ENCODE data around the gene AOX1.
"Not testable (repeated sequence)": the region's sequence is repeated elsewhere in the genome, so short reads cannot be mapped to it uniquely, and the experiment has no call there.

The AOX1 gene

GRCh38 chr2:200631287-200631686 lies 45.5 kb downstream of the AOX1 start:
- no peak for DNase-seq

GRCh38 chr2:200634231-200634964 lies 48.6 kb downstream of the AOX1 start:
- no peak for DNase-seq

- DNase-seq = no peak
Observed at GRCh38 chr2:200635251-200635650, 49.4 kb downstream of the AOX1 start.

DNA sequence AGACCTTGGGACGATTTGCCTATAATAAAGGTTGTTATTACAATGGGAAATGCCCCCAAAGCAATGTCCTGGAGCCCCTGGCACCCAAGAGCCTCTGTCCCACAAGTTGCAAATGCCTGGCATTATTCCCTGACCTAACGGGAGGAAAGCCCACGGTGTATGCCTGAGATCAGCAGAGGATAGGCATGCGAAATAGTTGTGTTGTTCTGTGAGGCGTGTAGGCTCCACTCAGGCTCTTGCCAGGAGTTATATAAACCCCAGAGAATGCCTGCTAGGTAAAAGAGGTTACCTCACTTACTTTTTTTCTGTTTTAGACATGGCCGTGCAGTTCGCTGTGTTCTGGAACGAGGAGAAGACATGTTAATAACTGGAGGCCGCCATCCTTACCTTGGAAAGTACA lies 52.1 kb downstream of the AOX1 start:
- no peak for DNase-seq

DNA sequence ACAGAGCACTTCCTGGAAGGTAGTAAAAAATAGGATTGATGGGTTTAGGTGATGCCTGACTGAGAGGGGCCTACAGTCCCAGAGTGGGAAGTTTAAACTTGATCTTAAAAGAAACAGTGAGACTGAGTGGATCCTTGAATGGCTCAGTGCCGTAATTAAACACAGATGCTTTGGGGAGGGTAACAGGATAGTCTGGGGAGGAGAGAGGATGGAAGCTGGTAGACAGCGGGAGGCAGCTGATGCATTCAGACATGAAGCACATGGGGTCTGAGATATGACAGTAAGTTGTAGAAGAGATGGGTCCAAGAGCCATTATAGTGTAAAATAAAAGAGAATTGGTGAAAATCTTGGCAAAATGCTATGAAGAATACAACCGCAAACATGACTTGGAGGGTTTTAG lies 54.4 kb downstream of the AOX1 start:
- DNase-seq = no peak

DNA sequence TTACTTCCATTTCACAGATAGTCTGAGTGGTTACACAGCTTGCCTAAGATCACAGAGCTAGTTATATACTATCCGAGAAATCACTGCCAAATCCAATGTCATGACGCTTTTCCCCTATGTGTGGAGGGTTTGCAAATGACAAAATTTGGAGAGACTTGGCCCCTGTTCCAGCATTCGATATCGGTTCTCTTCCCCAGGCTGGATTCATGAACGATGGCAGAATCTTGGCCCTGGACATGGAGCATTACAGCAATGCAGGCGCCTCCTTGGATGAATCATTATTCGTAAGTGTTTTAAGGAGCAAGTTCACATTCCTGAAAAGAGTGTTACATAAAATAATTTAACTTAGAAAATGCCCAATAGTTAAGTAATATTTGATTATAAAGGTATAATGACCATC lies 55.1 kb downstream of the AOX1 start:
- DNase-seq = no peak

DNA sequence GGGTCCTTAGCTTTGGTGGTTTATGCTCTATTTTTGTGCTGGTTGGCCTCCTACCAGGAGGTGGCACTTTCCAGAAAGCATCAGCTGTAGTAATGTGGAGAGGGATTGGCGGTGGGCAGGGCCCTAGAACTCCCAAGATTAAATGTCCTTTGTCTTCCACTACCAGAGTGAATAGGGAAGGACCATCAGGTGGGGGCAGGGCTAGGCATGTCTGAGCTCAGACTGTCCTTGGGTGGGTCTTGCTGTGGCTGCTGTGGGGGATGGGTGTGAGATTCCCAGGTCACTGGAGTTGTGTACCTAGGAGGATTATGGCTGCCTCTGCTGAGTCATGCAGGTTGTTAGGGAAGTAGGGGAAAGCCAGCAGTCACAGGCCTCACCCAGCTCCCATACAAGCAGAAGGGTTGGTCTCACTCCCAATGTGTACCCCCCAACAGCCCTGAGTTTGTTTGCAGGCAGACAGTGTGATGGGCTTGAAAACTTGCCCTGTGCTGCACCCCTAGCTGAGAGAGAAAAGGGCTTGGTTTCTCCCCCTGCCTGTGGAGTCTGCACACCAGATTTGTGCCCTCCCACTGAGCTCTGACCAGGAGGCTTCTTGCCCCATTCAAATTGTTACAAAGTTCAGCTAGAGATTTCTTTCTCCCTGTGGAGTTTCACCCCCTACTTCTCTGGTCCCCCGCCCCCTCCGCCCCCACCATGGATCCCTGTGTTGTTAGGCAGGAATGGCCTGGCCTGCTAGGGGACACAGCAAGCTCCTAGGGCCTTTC lies 62.9 kb downstream of the AOX1 start:
- not testable (repeated sequence) for DNase-seq

DNA sequence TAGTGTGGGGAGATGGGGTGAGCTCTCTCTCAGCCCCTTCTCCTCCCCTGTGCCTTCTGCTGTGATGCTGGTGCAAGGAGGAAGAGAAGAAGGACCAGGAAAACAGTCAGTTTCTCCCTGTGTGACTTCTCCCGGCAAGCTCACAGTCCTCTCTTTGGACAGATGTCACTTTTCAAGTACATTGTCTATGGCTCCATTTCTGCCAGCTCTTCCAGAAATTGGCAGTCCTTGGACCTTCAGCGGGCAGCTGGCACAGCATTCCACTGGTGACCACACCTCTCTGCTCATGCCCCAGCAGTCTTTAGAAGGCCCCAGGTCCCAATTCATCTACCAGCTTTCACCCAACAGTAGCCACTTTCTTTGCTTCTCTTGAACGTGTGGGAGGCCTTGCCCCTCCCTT lies 63.9 kb downstream of the AOX1 start:
- DNase-seq = no peak

GRCh38 chr2:200650195-200650594 lies 64.4 kb downstream of the AOX1 start:
- DNase-seq = no peak

- no peak for DNase-seq
Observed at GRCh38 chr2:200652158-200652557, 66.3 kb downstream of the AOX1 start.

GRCh38 chr2:200653021-200653420 lies 67.2 kb downstream of the AOX1 start:
- DNase-seq = no peak

DNA sequence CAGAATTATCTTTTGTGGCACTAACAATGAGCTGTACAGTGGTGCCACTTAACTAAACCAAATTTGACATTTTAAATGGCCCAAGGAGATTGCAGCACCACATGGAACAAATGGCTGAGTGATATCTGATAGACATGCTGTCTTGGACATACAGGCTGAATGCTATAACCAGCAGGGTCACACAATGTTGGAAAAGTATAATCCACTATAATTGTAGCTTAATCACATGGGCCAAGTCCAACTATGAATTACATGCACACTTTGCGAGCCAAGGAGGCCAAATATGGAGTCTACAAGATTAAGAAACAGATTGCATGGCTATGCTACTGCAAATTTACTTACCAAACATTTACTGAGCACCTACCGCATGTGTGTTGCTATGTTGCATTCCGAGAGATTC lies 69.0 kb downstream of the AOX1 start:
- DNase-seq = no peak

DNA sequence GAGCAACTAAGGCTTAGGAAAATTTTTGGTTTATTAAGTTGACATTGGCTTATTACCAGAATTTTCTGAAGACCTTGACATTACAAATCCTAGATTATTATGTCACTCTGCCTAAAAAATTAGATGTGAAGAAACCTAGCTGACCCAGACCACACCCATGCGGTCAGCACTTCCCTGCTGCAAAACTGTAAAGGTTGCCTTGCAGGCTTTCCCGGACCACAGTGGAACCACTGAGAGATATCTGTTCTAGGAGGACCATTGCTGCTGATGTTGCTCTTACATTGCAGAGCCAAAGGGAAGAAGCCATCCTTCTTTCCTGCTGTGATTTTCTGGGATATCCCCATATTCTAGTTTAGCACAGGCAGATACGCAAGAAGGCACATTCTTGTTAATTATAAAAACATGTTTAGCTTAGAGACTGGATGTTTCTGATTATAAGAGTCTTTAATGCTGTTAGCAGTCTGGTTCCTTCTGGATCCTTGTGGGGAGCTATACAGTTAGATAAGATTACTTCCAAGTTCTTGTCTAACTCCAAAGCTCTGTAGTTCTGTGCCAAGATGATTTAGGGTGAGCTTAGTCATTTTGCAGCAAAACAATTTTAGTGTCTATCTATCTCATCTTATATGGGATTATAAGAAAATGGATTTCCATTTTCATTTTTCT lies 70.2 kb downstream of the AOX1 start:
- DNase-seq = no peak

- no peak for DNase-seq
Observed at GRCh38 chr2:200658278-200658864, 72.6 kb downstream of the AOX1 start.

DNA sequence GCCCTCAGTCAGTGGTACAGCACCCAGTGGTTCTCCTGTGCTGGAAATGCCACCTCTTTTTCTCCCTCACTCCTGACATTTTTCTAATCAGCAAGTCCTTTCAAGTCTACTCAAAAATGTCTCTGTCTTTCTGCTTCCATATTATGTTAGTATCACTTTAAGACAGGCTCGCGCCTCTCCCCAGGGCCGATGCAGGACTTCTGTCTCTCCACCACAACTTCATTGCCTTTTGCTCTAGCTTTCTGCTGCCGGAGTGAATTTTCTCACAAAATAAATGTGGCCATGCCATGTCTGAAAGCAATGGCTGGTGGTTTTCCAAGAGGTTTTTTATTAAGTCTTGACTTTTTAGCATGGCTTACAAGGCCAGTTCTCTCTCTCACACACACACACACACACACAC lies 73.6 kb downstream of the AOX1 start:
- no peak for DNase-seq

- DNase-seq = no peak
Observed at GRCh38 chr2:200661477-200661876, 75.7 kb downstream of the AOX1 start.

GRCh38 chr2:200662727-200663126 lies 76.9 kb downstream of the AOX1 start:
- DNase-seq = no peak

- DNase-seq = no peak
Observed at GRCh38 chr2:200664770-200665494, 79.1 kb downstream of the AOX1 start.

GRCh38 chr2:200665626-200666453 lies 80.0 kb downstream of the AOX1 start:
- DNase-seq = no peak

DNA sequence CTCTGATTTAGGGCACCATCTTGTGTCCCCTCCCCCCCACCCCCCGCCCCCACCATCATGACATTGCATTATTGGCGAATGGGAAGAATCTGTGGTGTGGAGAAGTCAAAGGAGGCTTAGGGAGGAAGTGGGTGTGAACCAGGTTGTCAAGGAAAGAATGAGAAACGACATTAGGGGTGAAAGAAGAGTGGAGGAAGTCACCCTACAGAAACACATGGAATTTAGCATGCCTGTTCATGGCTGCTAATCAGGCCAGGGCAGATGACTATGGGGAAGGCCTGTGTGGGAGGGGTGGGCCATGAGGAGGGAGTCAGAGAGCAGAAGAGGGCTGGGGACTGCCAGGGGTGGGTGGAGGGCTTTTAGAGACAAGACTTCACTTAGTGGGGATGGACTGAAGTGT lies 81.6 kb downstream of the AOX1 start:
- no peak for DNase-seq

DNA sequence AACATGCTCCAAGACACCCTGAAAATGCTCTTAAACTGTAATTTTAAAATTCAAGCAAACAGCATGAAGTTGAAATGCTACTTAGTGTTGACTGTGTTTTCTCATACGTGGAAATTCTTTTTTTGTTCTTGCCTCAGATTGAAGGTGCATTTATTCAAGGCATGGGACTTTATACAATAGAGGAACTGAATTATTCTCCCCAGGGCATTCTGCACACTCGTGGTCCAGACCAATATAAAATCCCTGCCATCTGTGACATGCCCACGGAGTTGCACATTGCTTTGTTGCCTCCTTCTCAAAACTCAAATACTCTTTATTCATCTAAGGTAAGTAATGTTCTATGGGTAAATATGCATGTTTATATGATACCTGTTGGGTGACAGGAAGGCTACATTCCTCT lies 82.7 kb downstream of the AOX1 start:
- DNase-seq = no peak

DNA sequence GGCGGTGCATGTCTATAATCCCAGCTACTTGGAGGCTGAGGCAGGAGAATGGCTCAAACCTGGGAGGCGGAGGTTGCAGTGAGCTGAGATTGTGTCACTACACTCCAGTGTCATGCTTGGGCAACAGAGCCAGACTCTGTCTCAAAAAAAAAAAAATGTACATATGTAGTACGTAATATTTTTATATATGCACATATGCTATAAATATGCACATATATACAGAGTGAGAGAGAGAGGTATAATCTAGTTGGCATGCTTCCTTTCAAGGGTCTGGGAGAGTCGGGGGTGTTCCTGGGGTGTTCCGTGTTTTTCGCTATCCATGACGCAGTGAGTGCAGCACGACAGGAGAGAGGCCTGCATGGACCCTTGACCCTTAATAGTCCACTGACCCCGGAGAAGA lies 83.5 kb downstream of the AOX1 start:
- no peak for DNase-seq
